HCT116 (cell line): Measurements from ENCODE around the gene GRIN3A. TPM values are rescaled to one million over a fixed set of nuclear protein-coding genes. Genes with fewer than 3 reads are reported as not detected.

ENCODE experiments used
- ATAC-seq: fragments of 200-7000 bp; cut with Tn5 transposase; 2 replicates; pipeline ENCODE4 v1.9.1; 2020; ENCODE audit warnings: mild to moderate bottlenecking, moderate library complexity
- BruUV-seq: library from RNA; stranded (reverse); fragments of 400-500 nt; replicated peaks from 2 replicates; lab custom pipeline; 2021; lab: Mats Ljungman, UMichigan
- CTCF ChIA-PET: fragments of 300-600 bp; sonication (Branson Sonifier 250); formaldehyde crosslinking; loops from one replicate; lab custom pipeline; 2021; ENCODE audit warnings: antibody characterized with exemption; lab: Charles Lee
- POLR2A ChIA-PET: fragments of 300-600, 350-600 bp; sonication (Branson Sonifier 250); formaldehyde crosslinking; loops from one replicate; lab custom pipeline; 2021; ENCODE audit warnings: antibody characterized with exemption; lab: Charles Lee
- RAD21 ChIA-PET, 2 experiments: fragments of 300-600 bp; sonication (Branson Sonifier 250); formaldehyde crosslinking; loops; one replicate each; lab custom pipeline; 2023; ENCODE audit warnings: low total read pairs in 2 of 2; ENCODE audit not compliant: uncharacterized antibody in 2 of 2, unreplicated experiment in 2 of 2, low non-redundant PET in 1 of 2; lab: Charles Lee
- DNase-seq: peaks from one replicate; pipeline ENCODE4 v3.0.0-alpha.2; 2010; ENCODE audit warnings: low read depth, low spot score
- H2AFZ ChIP-seq: fragments of 200-600 bp; shearing (Covaris generic), sonication (generic); 2 replicates; pipeline ENCODE4 v1.6.1; 2017; ENCODE audit warnings: low read depth, mixed run types, mixed read lengths, antibody characterized with exemption, low read length; ENCODE audit not compliant: poor library complexity, severe bottlenecking
- H3K27ac ChIP-seq: 2 replicates; pipeline ENCODE4 v1.5.1; 2012; ENCODE audit warnings: low read depth, low read length
- H3K27me3 ChIP-seq: fragments of 200-600 bp; sonication (generic); 2 replicates; pipeline ENCODE4 v1.6.1; 2016; ENCODE audit warnings: mixed run types, low read length, mixed read lengths; ENCODE audit not compliant: insufficient read depth
- H3K36me3 ChIP-seq, 2 experiments: fragments of 200-500 bp in 1 of 2; fragments of 200-600 bp in 1 of 2; sonication (Bioruptor generic) in 1 of 2; sonication (generic) in 1 of 2; 2 replicates each; pipeline versions ENCODE4 v1.5.1 to v1.6.1; 2014 to 2016; ENCODE audit warnings: low read length in 2 of 2, inconsistent platforms in 1 of 2, mixed read lengths in 1 of 2, mixed run types in 1 of 2; ENCODE audit not compliant: insufficient read depth in 2 of 2, control insufficient read depth in 1 of 2
- H3K4me1 ChIP-seq, 2 experiments: fragments of 200-600 bp in 1 of 2; sonication (generic) in 1 of 2; 2 replicates each; pipeline versions ENCODE4 v1.5.1 to v1.6.1; 2012 to 2017; ENCODE audit warnings: low read length in 2 of 2, inconsistent platforms in 1 of 2, mild to moderate bottlenecking in 1 of 2, mixed read lengths in 1 of 2, mixed run types in 1 of 2, moderate library complexity in 1 of 2; ENCODE audit not compliant: insufficient read depth in 2 of 2, control insufficient read depth in 1 of 2
- H3K4me2 ChIP-seq: fragments of 200-600 bp; sonication (generic); 2 replicates; pipeline ENCODE4 v1.6.1; 2017; ENCODE audit warnings: mixed run types, low read length, mixed read lengths
- H3K4me3 ChIP-seq, 2 experiments: fragments of 200-600 bp in 1 of 2; sonication (generic) in 1 of 2; replicated peaks in 1 of 2; 2 replicates each; pipeline ENCODE4 v1.5.1; 2011 to 2016; ENCODE audit warnings: low read length in 2 of 2, control low read depth in 1 of 2, low read depth in 1 of 2, mild to moderate bottlenecking in 1 of 2, mixed read lengths in 1 of 2, mixed run types in 1 of 2
- H3K79me2 ChIP-seq: fragments of 200-600 bp; sonication (generic); 2 replicates; pipeline ENCODE4 v1.6.1; 2017; ENCODE audit warnings: mild to moderate bottlenecking, mixed run types, low read length, moderate library complexity, mixed read lengths; ENCODE audit not compliant: insufficient read depth
- H3K9ac ChIP-seq: fragments of 200-600 bp; sonication (generic); 2 replicates; pipeline ENCODE4 v1.6.1; 2016; ENCODE audit warnings: low read length, mixed read lengths
- H3K9me2 ChIP-seq: fragments of 200-600 bp; sonication (generic), shearing (Covaris generic); 2 replicates; pipeline ENCODE4 v1.6.1; 2017; ENCODE audit warnings: mixed run types, mild to moderate bottlenecking, moderate library complexity; ENCODE audit not compliant: insufficient read depth
- H3K9me3 ChIP-seq, 2 experiments: fragments of 200-500 bp in 1 of 2; fragments of 200-600 bp in 1 of 2; sonication (Bioruptor generic) in 1 of 2; sonication (generic) in 1 of 2; 2 replicates each; pipeline ENCODE4 v1.6.1; 2014 to 2017; ENCODE audit warnings: low read length in 2 of 2, mixed read lengths in 2 of 2, inconsistent platforms in 1 of 2, low read depth in 1 of 2, mild to moderate bottlenecking in 1 of 2, mixed run types in 1 of 2, moderate library complexity in 1 of 2; ENCODE audit not compliant: control insufficient read depth in 1 of 2, insufficient read depth in 1 of 2
- H4K20me1 ChIP-seq: fragments of 200-600 bp; sonication (generic), shearing (Covaris generic); 2 replicates; pipeline ENCODE4 v1.6.1; 2017; ENCODE audit warnings: mixed run types, mild to moderate bottlenecking, moderate library complexity; ENCODE audit not compliant: insufficient read depth
- CEBPB ChIP-seq: IDR thresholded peaks from 2 replicates; pipeline ENCODE4 v1.6.1; 2012; ENCODE audit warnings: low read depth
- ELF1 ChIP-seq: IDR thresholded peaks from 2 replicates; pipeline ENCODE4 v1.6.1; 2012; ENCODE audit warnings: low read depth, borderline replicate concordance
- EZH2 ChIP-seq: fragments of 200-600 bp; sonication (generic); IDR thresholded peaks from 2 replicates; pipeline ENCODE4 v1.6.1; 2017; ENCODE audit warnings: antibody characterized with exemption, mixed run types
- EZH2phosphoT487 ChIP-seq: fragments of 200-600 bp; IDR thresholded peaks from 2 replicates; pipeline ENCODE4 v1.6.1; 2018; ENCODE audit warnings: antibody characterized with exemption, borderline replicate concordance
- POLR2AphosphoS5 ChIP-seq: IDR thresholded peaks from 2 replicates; pipeline ENCODE4 v1.6.1; 2011; ENCODE audit warnings: mild to moderate bottlenecking, low read depth, low read length, moderate library complexity
- RAD21 ChIP-seq: IDR thresholded peaks from 2 replicates; pipeline ENCODE4 v1.6.1; 2012; ENCODE audit warnings: low read depth, mild to moderate bottlenecking
- SP1 ChIP-seq: IDR thresholded peaks from 2 replicates; pipeline ENCODE4 v1.6.1; 2012; ENCODE audit warnings: low read depth
- SRF ChIP-seq: IDR thresholded peaks from 2 replicates; pipeline ENCODE4 v1.6.1; 2012; ENCODE audit warnings: low read depth
- TCF7L2 ChIP-seq: IDR thresholded peaks from 2 replicates; pipeline ENCODE4 v1.7.0; 2011; ENCODE audit warnings: borderline replicate concordance, inconsistent platforms; ENCODE audit not compliant: insufficient read depth, insufficient read length; ENCODE audit errors: extremely low read depth
- YY1 ChIP-seq: IDR thresholded peaks from 2 replicates; pipeline ENCODE4 v1.6.1; 2011; ENCODE audit warnings: low read length, low read depth, moderate library complexity, mild to moderate bottlenecking; ENCODE audit not compliant: insufficient replicate concordance; ENCODE audit errors: extremely low read depth
- ZBTB33 ChIP-seq: IDR thresholded peaks from 2 replicates; pipeline ENCODE4 v1.6.1; 2011; ENCODE audit warnings: mild to moderate bottlenecking, low read length, moderate library complexity; ENCODE audit not compliant: insufficient replicate concordance; ENCODE audit errors: extremely low read depth
- ZFX ChIP-seq: fragments of 450-650 bp; IDR thresholded peaks from 2 replicates; pipeline ENCODE4 v1.6.1; 2017
- ZNF274 ChIP-seq: fragments of 200-500 bp; sonication (Bioruptor generic); IDR thresholded peaks from 2 replicates; pipeline ENCODE4 v1.6.1; 2014; ENCODE audit warnings: mild to moderate bottlenecking, low read depth, low read length, inconsistent platforms
- intact Hi-C: fragments of 100-400 bp; cut with micrococcal nuclease; formaldehyde crosslinking; loops from 2 replicates; pipeline ENCODE4 v1.10.0; 2022
- total RNA-seq: library from RNA; stranded (reverse); gene quantifications from one replicate; pipeline ENCODE4 v1.2.1, GENCODE V29; 2021; ENCODE audit not compliant: unreplicated experiment

The GRIN3A gene
- total RNA-seq, 1 experiment from 2014 or later: not detected

GRCh38 chr9:101668421-101668820 is 70.0 kb downstream of the GRIN3A start:
- ChIA-PET CTCF (no interaction called here), POLR2A (no interaction called here), RAD21 (no interaction called here)
- Histone ChIP-seq H3K27me3 (no peaks in the 10 kb centered on the region; the same call in 1 of the 2 replicates), H4K20me1 (no peaks in the 10 kb centered on the region), H3K9ac (no peak overlapping the region), H3K4me1 (no peaks in the 10 kb centered on the region)
- no peak for DNase-seq
- TF ChIP-seq EZH2phosphoT487: no peak
- TF ChIP-seq CEBPB: no peak
- TF ChIP-seq SP1: no peak
- TF ChIP-seq, all 23 proteins: peak for 0
- no peak overlapping the region for H3K4me2 ChIP-seq
- no peak overlapping the region for H2AFZ ChIP-seq
- H3K79me2 ChIP-seq: no peaks in the 10 kb centered on the region
- ATAC-seq: no peak
- H3K9me3 ChIP-seq: no peaks in the 10 kb centered on the region
- no peaks in the 10 kb centered on the region for H3K9me2 ChIP-seq
- no peak overlapping the region for H3K4me3 ChIP-seq
- intact Hi-C loops: no loop called here
- BruUV-seq: no TSS peak
- H3K36me3 ChIP-seq: no peaks in the 10 kb centered on the region
- no peak overlapping the region for H3K27ac ChIP-seq

- Histone ChIP-seq H3K4me3 (no peak overlapping the region), H4K20me1 (no peaks in the 10 kb centered on the region), H3K79me2 (no peaks in the 10 kb centered on the region), H3K27ac (no peak overlapping the region), H3K4me1 (no peaks in the 10 kb centered on the region), H3K27me3 (no peaks in the 10 kb centered on the region; the same call in 1 of the 2 replicates), H3K9me2 (no peaks in the 10 kb centered on the region), H3K4me2 (no peak overlapping the region), H3K36me3 (no peaks in the 10 kb centered on the region), H3K9me3 (no peaks in the 10 kb centered on the region), H3K9ac (no peak overlapping the region), H2AFZ (no peak overlapping the region)
- CTCF ChIA-PET: no interaction called here
- intact Hi-C loops: no loop called here
- TF ChIP-seq ZFX: no peak
- no peak for TF ChIP-seq POLR2AphosphoS5
- TF ChIP-seq TCF7L2: no peak
- TF ChIP-seq SRF: no peak
- no peak for TF ChIP-seq RAD21
- TF ChIP-seq ZBTB33: no peak
- no peak for TF ChIP-seq SP1
- TF ChIP-seq ELF1: no peak
- no peak for TF ChIP-seq YY1
- TF ChIP-seq EZH2: no peak
- TF ChIP-seq ZNF274: no peak
- ATAC-seq (no peak), DNase-seq (no peak)
- POLR2A ChIA-PET: no interaction called here
- RAD21 ChIA-PET: no interaction called here
- no TSS peak for BruUV-seq
These were observed 74.0 kb downstream of the GRIN3A start for GRCh38 chr9:101664453-101664852.
